Renal cortical epithelial cell (primary cell): ENCODE measurements around the gene HOMER2. TPM values are rescaled to one million over a fixed set of nuclear protein-coding genes. Genes with fewer than 3 reads are reported as not detected.
"Not testable (repeated sequence)": the region's sequence is repeated elsewhere in the genome, so short reads cannot be mapped to it uniquely, and the experiment has no call there.

Source experiments
- DNase-seq: peaks from one replicate; pipeline ENCODE4 v3.0.0-alpha.2; 2011; ENCODE audit warnings: low read depth
- total RNA-seq: library from RNA; depleted of rRNA; stranded (reverse); fragments of >200 nt; gene quantifications from 2 replicates; pipeline ENCODE4 v1.2.3, GENCODE V29; 2014

Gene HOMER2
- total RNA-seq, 1 donor from 2014 or later: 56.6 TPM

DNA sequence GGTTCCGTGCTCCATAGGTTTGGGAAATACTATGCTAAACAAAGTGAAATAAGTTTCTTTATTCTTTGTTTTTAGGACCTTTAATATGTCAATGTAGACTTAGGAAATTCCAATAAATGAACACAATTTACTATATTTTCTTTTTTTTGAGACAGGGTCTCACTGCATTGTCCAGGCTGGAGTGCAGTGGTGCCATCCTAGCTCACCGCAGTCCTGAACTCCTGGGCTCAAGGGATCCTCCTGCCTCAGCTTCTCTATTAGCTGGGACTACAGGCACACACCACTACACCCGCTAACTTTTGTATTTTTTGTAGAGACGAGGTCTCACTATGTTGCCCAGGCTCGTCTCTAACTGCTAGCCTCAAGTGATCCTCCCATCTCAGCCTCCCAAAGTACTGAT is 12.4 kb upstream of the HOMER2 start:
- DNase-seq: no peak

DNA sequence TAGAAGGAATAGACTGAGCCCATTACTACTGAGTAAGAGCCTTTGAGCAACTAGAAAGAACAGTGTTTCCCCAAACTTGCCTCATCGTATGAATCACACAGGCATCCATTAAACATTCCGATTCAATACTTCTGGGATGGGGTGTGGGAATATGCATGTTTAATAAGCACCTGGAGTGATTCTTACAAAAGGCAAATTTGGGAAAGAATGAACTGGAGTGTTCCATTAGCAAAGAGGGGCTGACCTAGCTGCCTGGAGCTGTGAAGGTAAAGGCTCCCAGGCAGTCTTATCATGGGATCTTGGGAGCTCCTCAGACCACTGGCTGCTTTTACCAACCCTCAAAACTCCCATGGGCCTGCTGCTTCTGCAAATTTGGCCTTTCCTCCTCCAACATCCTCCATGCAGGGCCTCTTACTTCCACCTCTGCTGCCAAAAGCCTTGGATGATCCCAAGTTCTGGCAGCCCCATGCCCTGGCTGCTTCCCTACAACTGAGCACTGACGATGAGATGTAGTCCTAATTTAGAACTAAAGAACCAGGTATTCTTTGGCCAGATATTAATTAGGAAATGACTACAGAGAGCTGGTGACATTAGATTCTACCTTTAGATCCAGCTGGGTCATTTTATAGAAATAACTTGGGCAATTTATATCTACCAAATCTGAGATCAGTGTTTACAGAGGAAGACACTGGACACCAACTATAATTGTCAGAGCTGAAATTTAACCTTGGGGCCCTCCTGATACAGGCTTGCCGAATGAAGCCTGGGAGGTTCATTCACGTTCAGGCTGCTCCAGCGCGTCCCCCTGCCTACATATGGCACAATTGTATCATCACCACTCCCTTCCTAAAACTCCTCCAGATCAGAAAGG is 11.2 kb upstream of the HOMER2 start:
- peak; percentile 16 for DNase-seq

DNA sequence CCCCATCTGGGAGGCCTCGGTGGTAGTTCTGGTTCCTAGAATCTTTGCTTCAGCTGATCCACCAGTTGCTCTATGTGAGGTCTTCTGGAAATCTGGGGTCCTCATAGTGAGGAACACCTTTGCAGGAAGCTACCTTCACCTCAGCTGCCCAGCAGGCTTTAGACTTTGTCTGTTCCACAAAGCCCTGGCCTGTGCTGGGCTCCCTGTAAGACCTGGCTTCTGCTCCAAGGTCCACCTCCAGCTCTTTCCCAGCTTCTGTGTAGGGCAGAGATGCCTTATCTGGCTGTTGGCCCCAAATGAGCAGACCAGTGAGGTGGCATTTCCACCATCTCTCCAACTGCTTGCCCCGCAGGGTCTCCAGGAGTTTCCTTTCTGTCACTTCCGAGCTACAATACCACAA is 8.2 kb upstream of the HOMER2 start:
- no peak for DNase-seq

DNA sequence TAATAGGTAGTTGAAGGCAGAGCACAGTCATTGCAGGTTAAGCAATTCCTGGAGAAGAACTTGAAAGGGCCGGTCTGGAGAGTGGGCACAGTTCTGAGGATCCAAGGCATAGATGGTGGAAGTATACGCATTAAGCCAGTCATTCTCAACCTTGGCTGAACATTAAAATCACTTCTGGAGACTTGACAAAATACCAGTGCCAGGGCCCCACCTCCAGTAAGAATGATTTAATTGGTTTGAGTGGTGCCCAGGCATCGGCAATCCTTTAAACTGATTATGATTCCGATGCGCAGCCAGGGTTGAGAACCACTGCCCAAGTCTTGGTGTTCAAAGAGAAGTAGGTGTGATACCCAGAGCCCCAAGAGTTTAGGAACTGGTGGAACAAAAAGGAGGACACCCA is 6.9 kb upstream of the HOMER2 start:
- no peak for DNase-seq

DNA sequence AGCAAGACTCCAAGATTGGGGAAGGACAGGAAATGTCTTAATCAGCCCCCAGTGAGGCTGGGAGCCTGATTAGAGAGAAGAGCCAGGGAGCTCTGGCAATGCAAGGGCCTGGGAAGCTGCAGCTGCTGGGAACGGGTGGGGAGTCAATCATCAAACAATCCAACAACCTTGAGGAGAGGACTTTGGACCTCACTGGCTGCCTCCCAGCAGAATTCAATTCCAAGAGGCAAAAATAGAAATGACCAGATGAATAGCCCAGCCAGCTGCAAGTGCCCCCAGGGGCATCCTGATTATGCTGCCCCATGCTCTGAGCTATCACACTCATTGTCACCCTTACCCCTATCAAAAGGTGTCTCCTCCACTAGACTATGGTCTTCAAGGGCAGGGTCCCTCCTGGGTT is 6.1 kb upstream of the HOMER2 start:
- no peak for DNase-seq

DNA sequence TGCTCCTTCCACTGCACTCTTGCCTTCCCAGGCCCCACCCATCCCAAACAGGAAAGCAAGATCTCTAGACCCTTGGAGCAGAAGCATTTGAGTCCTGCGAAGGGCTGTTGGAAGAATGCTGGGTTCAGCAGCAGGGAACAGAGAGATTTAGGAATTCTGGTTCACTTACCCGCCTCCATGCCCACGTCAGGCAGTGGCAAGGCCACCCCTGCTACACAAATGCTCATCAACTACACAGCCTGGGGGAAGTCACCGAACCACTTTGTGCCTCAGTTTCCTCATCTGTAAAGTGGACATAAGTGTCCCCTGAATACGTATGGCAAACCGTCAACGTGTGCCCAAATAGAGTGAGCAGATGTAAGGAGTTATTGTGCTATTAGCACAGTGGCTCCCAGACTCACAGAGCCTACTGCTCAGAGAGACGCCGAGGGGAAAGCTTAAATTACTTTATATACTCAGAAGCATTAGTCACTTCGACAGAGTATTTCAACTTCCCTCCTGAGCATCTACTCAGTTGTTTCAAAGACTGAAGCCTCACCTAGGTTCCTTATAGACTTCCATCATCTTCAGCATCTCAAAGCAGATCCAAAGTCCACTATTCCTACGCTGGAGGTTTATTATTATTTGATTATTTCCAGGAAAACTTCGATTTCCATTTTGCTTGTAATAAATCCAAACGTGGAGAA is 905 bp downstream of the HOMER2 start:
- peak; percentile 42 for DNase-seq

DNA sequence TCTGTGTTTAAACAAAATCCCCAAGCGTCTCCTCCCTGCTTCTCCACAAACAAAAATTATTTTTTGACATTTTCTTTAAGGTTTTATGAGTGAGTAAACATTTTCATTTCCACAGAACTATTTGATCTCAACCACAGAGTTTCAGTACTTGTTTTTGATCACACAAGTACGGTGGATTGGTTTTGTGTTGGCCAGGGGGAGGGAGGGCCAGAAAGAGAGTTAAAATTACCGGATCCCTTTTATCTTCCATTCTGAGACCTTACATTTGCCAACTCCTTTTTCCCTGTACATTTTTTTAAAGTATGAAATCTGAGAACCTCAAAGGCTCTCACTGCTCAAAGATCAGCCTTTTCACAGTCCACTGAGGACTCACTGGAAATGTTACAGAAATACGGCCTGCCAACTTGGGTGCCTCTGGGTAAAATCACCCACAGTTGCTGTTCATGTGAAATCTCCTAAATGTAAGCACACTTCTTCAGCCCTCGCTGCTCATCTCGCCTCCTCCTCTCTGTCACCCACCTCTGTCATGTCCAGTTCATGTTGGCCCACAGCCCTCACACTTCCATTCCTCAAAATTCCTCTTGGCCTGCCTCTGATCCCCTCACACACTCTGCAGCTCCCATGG is 1.7 kb downstream of the HOMER2 start:
- DNase-seq: no peak

DNA sequence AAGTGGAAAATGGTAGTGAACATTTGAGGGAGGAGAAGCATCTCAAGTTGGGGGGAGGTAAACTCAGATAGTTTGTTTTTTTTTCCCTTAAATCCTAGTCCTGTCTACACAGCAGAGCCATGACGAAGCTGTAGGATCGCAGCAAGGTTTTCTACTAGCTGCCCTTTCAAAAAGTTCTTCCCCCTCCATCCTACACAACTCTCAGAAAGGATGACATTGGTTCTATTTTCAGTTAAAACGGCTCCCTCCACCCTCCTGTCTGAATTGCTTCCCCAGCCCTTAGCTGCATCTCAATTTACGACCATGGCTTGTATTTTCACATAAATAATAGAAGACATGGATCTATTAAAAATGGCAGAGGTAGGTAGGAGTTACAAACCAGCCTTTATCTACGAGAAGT is 2.2 kb downstream of the HOMER2 start:
- no peak for DNase-seq

DNA sequence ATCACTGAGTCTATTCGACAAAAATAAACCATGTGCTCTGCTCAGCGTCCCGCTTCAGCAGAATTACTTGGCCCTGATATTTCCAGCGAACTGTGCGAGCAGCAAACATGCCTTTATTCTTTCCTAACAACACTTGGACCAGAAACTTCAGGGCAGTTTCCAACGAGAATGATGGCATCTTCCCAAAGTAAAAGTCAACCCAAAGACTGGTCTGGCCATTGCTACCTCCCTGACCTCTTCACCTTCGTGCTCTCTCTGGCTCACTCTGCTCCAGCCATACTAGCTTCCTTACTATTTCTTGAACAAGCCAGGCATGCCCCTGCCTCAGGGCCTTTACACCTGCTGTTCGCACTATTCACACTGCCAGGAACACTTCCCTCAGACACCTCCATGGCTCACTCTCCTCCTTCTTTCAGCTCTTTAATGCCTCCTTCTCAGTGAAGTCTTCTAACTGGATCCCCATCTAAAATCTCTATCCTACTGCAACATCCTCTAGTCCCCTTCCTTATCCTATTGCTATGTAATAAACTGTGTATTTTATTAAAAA is 6.3 kb downstream of the HOMER2 start:
- DNase-seq: no peak

DNA sequence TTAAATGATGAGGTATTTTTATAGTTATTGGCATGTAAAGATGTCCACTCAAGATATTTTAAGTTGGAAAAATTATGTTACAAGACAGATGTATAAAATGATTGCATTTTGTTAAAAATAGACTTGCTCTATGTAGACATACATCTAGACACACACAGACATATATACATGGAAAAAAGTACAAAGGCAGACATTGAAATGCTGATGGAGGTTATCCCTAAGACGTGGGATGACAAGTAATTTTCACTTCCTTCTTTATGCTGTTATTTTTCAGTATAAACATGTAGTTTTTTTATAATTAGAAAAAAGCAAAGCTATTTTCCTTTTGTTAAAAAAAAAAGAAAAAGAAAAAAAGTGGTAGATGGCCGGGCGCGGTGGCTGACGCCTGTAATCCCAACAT is 7.2 kb downstream of the HOMER2 start:
- DNase-seq: no peak

DNA sequence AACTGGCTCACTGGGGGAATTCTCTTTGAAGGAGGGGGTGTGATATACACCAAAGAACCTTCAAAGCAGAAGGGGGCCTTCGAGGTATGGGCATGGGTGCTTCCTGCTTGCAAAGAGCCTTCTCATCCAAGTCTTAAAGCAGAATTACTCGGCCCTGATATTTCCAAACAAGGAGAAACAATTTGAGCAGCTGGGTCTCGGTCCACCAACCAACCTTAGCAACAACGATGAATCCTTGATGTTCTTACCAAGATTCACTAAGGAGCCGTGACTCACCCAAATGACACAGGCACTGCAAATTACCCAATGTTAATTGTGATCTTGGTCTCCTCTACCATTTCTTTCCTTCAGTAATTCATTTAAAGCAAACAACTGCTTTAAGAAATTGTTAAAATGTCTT is 7.7 kb downstream of the HOMER2 start:
- DNase-seq: peak; percentile 99

DNA sequence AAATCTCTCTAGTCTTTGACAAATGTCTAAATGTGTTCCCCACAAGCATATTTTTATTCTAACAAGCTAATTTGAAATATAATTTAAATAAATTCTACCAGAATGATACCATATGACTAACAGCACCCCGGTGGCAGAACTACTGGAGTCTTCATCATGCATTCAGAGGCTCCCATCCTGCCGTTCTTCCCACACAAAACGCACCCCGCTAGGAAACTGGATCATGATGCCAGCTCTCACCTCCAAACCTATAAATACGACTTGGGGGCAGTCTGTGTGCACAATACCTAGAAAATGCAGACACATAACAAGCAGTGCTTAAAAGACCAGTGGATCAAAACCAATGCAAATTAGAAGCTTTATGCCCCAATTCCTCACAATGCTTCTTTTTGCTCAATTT is 8.5 kb downstream of the HOMER2 start:
- DNase-seq: no peak

DNA sequence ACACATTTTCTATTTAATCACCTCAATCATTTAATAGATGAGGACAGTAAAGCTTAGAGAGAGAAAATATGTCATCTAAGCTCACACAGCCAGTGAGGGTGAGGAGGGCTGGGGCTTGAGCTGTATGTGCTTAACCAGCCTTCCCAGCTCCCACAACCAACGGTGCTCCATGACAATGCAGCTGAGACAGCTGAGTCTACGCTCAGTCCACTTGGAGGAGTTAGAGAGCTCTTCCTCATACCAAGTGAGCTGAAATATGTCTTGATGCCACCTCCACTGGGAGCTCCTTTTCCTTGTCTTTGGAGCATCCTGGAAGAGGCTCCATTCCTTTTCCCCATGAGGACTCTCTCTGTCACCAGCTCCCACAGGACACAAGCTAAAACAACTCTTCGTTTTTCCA is 9.3 kb downstream of the HOMER2 start:
- peak; percentile 28 for DNase-seq

DNA sequence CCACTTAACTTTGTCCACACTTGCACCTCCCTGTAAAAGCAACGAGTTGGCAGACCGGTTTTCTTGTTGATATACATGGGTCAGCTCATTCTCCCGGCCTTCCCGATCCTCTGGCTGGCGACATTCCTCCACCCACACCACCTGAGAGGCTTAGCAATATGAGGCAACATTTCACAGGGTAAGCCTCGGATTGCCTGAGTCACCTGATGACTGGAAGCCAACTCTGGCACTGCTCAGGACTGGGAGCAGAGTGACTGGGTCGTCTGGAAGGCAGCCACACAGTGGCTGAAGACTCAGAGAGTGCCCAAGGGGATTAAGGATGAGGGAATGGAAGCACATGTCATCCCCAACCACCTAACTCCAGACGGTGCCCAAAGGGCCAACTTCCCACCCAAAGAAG is 9.8 kb downstream of the HOMER2 start:
- DNase-seq: peak; percentile 98

DNA sequence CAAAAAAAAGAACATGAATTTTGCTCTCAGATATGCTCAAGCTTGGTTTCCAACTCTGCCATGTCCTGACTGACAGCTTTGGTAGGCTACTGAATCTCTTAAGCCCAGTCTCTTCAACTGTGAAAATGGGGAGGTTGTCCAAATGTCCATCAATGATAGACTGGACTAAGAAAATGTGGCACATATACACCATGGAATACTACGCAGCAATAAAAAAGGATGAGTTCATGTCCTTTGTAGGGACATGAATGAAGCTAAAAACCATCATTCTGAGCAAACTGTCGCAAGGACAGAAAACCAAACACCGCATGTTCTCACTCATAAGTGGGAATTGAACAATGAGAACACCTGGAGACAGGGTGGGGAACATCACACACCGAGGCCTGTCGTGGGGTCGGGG is 12.8 kb downstream of the HOMER2 start:
- not testable (repeated sequence) for DNase-seq

DNA sequence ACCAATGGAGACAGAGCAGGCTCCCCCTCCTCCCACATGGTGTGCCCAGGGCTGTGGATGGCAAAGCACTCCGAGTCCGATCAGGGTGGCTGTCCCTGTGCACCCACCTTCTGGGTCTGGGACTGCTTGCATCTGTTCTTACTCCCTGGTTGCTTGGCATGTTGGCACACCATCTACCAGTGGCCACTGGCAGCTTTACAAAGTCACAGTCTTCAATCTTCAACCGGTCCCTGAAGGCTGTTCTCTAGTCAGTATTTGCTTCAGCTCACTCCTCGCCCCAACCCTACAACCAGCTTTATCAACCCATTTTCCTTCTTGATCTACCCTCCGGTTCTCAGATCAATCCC is 14.8 kb downstream of the HOMER2 start:
- DNase-seq: no peak

DNA sequence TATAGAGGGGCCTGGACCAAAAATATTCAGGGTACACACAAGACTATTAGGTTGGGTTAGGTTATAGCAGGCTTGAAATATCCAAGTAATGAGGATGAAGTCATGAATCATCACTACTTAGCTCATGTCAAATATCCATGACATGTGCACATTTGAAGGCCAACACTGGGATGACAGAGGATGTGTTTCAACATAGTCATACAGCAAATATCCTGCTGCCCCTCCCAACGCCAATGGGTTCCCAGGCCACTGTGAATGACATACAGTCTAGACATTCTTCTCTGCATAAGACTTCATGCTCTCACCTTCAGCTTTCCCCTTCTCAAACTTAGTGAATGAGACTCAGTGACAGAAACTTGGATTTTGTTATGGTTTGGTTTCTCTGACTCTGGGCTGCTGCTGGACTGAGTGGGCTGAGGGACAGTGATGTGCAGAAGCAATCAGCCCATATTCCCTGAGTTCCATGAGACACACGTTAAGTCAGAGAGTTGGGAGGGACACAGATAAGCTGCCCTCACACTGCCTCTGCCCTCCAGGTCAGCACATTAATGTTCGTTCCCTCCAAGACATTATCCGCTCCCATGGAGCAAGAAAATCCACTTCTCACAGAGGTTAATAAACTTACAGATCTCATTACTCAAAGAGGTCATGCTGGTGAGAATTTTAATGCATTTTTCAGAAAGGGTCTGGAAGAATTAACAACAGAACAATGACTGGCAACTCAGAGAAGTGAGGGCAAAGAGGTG is 15.4 kb downstream of the HOMER2 start:
- peak; percentile 65 for DNase-seq

DNA sequence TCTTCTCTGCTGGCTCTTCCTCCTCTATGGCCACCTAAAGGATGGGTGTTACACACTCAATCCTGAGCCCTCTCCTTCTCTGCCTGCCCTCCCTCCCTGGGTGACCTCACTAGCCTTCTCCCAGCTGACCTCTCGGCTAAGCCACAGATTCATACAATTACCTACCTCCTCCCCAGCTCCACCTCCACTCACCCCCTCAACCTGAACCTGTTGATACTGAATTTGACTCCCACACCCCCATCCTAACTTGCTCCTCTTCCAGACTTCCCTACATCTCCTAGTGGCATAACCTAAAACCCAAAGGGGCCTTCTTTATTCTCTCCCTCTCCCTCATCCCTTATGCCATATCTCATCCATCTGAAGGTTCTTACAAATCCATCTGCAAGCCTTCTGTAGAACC is 17.1 kb downstream of the HOMER2 start:
- no peak for DNase-seq

DNA sequence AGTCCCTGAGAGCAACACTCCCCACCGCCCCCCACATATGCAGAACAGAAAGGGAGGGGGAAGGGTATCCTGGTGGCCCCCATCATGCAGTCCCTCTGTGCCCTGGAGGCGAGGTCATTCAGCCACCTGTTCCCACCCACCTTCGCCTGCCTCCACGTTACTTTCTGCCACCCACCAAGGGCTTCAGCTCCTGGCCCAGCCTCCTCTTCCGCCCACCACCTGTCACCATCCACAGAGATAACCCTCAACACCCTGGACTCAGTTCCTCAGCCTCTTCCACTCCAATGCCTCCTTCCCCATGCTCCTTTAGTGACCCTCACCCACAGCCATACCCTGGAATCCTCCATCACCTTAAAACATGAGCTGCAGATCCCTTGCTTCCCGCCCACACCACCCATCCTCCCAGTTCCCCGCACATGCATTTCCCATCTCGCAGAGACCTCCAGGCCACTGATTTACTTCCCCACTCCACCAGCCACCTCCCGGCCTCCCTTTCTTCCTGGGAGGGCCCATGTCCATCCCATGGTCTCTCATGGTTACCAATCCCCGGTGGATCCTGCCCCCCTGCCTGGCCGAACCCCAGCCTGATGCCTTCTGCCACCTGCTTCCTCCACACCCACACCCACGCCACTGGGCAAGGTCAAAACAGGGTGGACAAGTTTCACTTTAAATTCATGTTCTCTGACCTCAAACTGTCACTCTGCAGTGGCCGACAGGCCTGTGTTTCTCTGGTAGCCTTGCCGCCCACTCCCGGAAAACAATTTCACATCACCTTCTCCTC is 18.2 kb downstream of the HOMER2 start:
- DNase-seq: no peak

DNA sequence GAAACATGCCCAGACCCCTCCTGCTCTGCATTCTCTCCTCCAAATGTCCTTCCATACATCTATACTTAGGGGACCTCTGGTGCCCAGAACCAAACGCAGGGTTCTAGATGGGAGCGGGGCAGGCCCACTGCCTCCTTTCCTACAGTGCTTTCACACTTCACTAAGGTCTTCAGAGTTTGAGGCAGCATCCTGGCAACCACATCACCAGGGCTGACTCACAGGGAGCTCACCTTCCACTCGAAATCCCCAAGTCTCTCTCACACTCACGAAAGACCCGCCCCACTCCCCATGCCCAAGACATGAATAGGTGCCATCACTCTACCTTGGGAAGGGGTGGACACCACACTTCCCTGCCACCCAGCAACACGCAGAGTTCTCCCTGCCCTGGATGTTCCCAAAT is 18.9 kb downstream of the HOMER2 start:
- DNase-seq: peak; percentile 35

DNA sequence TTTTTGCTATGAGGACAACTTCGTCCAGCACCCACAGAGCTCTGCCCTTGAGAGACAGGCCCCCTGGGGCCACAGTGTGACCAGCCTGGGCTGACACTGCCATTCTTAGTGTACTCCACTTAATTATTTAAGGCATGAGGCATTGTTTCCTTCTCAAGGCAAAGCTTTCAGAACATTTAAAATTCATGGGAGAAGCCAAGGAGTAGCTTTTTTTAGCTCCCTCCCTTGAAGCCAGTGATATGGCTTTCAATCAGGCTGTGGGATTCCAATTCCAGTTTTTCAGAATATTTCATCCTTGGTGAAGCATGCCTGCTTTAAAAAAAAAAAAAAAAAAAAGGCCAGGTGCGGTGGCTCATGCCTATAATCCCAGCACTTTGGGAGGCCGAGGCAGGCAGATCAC is 21.3 kb downstream of the HOMER2 start:
- no peak for DNase-seq
